IMR-90 (cell line): ENCODE measurements around the gene KANK3.

ENCODE experiments used
- CEBPB ChIP-seq: IDR thresholded peaks from 2 replicates; pipeline ENCODE4 v1.6.1; 2012; ENCODE audit warnings: low read depth, low read length, improper control_type of control experiment
- CTCF ChIP-seq: conservative IDR thresholded peaks from 2 replicates; pipeline ENCODE4 v1.5.1; 2012; ENCODE audit warnings: mild to moderate bottlenecking, low read depth, low read length, improper control_type of control experiment
- FOS ChIP-seq: fragments of 150-350 bp; IDR thresholded peaks from 2 replicates; pipeline ENCODE4 v1.6.1; 2016; ENCODE audit warnings: low read depth, low read length
- MAFK ChIP-seq: IDR thresholded peaks from 2 replicates; pipeline ENCODE4 v1.6.1; 2012; ENCODE audit warnings: low read depth, low read length, improper control_type of control experiment
- MAZ ChIP-seq: IDR thresholded peaks from 2 replicates; pipeline ENCODE4 v1.6.1; 2012; ENCODE audit warnings: low read depth, mild to moderate bottlenecking, low read length, improper control_type of control experiment, moderate library complexity, borderline replicate concordance
- MXI1 ChIP-seq: IDR thresholded peaks from 2 replicates; pipeline ENCODE4 v1.6.1; 2012; ENCODE audit warnings: low read depth, mild to moderate bottlenecking, low read length, moderate library complexity, borderline replicate concordance
- POLR2A ChIP-seq: IDR thresholded peaks from 2 replicates; pipeline ENCODE4 v1.6.1; 2012; ENCODE audit warnings: mild to moderate bottlenecking, low read depth, low read length
- RAD21 ChIP-seq: IDR thresholded peaks from 2 replicates; pipeline ENCODE4 v1.6.1; 2012; ENCODE audit warnings: low read length, improper control_type of control experiment
- RFX5 ChIP-seq: IDR thresholded peaks from 2 replicates; pipeline ENCODE4 v1.8.0; 2012; ENCODE audit warnings: low read depth, mild to moderate bottlenecking, low read length, moderate library complexity
- SMC3 ChIP-seq: fragments of 150-350 bp; IDR thresholded peaks from 2 replicates; pipeline ENCODE4 v1.6.1; 2016; ENCODE audit warnings: low read depth, mild to moderate bottlenecking, antibody characterized with exemption, low read length, moderate library complexity

GRCh38 chr19:8324186-8325050 is 18.6 kb downstream of the KANK3 start:
- TF ChIP-seq CTCF: no peak
- TF ChIP-seq RAD21: no peak
- TF ChIP-seq FOS: no peak
- TF ChIP-seq CEBPB: no peak
- TF ChIP-seq MXI1: no peak
- no peak; the same call in 1 of the 2 replicates for TF ChIP-seq POLR2A
- no peak for TF ChIP-seq MAZ
- TF ChIP-seq RFX5: no peak
- TF ChIP-seq SMC3: no peak
- no peak for TF ChIP-seq MAFK
